Stomach (tissue), 9 donors: Measurements from ENCODE around the gene SOHLH2. TPM values are rescaled to one million over a fixed set of nuclear protein-coding genes. Genes with fewer than 3 reads are reported as not detected.

Experiments
- DNase-seq, 2 donors: peaks; one replicate each; pipeline versions ENCODE4 v3.0.0 to v3.0.0-alpha.2; 2013 to 2019
- H3K27ac ChIP-seq, 5 donors: fragments of 200-600 bp in 4 of 5; sonication (generic) in 4 of 5; one replicate each; pipeline ENCODE4 v1.5.1; 2013 to 2019; ENCODE audit warnings: mild to moderate bottlenecking in 1 of 5, moderate library complexity in 1 of 5
- H3K27me3 ChIP-seq, 3 donors: fragments of 200-600 bp; sonication (generic); one replicate each; pipeline ENCODE4 v1.5.1; 2017 to 2019; ENCODE audit warnings: mixed run types in 1 of 3
- H3K36me3 ChIP-seq, 4 donors: fragments of 200-600 bp; sonication (generic); 1 replicate in 3 of 4; 2 replicates in 1 of 4; pipeline ENCODE4 v1.5.1; 2016 to 2019
- H3K4me1 ChIP-seq, 4 donors: fragments of 200-600 bp; sonication (generic); one replicate each; pipeline ENCODE4 v1.5.1; 2016 to 2019
- H3K4me3 ChIP-seq, 4 donors: fragments of 200-600 bp; sonication (generic) in 3 of 4; one replicate each; pipeline ENCODE4 v1.5.1; 2016 to 2019; ENCODE audit warnings: mild to moderate bottlenecking in 1 of 4
- H3K9me3 ChIP-seq, 4 donors: fragments of 200-600 bp; sonication (generic); one replicate each; pipeline ENCODE4 v1.5.1; 2016 to 2019
- EP300 ChIP-seq: sonication (generic); formaldehyde crosslinking; IDR thresholded peaks from one replicate; pipeline ENCODE4 v1.6.1; 2017; ENCODE audit warnings: antibody characterized with exemption
- POLR2A ChIP-seq, 4 donors: fragments of 450-650 bp; IDR thresholded peaks; one replicate each; pipeline ENCODE4 v1.6.1; 2016; ENCODE audit warnings: antibody characterized with exemption in 4 of 4, control low read depth in 2 of 4, mild to moderate bottlenecking in 1 of 4, moderate library complexity in 1 of 4
- POLR2AphosphoS5 ChIP-seq, 3 donors: sonication (generic); formaldehyde crosslinking; IDR thresholded peaks; one replicate each; pipeline ENCODE4 v1.6.1; 2016; ENCODE audit warnings: antibody characterized with exemption in 3 of 3
- WGBS, 5 donors: extraction: QIAGEN DNeasy Blood & Tissue Kit in 3 of 5; methylation state at CpG; one replicate each; pipeline versions ENCODE4 v1.1.5 to v1.1.7; 2013 to 2018; 5-methylcytosine and 5-hydroxymethylcytosine counted together
- intact Hi-C: fragments of 100-400 bp; cut with DNase I; formaldehyde crosslinking; loops from one replicate; pipeline ENCODE4 v1.15.1; 2023; ENCODE audit warnings: low total_unique reads
- polyA plus RNA-seq, 3 donors: library from polyadenylated mRNA; stranded (reverse); fragments of 200-250 nt; gene quantifications; one replicate each; pipeline ENCODE4 v1.2.3, GENCODE V29; 2013
- total RNA-seq, 5 donors: library from RNA; depleted of rRNA; stranded (reverse); fragments of >200 nt; gene quantifications; one replicate each; pipeline versions ENCODE4 v1.1.0 to v1.2.3, GENCODE V29; 2014 to 2016
- TF ChIP-seq, protein P1 (sequence below), 7 experiments: fragments of 450-650 bp in 4 of 7; fragments of 200-600 bp in 3 of 7; sonication (generic) in 3 of 7; IDR thresholded peaks; one replicate each; pipeline ENCODE4 v1.5.1; 2016 to 2019; ENCODE audit warnings: antibody characterized with exemption in 7 of 7, control low read depth in 2 of 7, mild to moderate bottlenecking in 1 of 7
- donor health status: healthy with polysubstance abuse.
- donor health status: Bipolar disorder and iron deficiency.
- donor health status: healthy.

The SOHLH2 gene
- total and polyA plus RNA-seq, 8 donors, result 0.18 to 0.45 (median 0.25) TPM; not detected in 5

DNA sequence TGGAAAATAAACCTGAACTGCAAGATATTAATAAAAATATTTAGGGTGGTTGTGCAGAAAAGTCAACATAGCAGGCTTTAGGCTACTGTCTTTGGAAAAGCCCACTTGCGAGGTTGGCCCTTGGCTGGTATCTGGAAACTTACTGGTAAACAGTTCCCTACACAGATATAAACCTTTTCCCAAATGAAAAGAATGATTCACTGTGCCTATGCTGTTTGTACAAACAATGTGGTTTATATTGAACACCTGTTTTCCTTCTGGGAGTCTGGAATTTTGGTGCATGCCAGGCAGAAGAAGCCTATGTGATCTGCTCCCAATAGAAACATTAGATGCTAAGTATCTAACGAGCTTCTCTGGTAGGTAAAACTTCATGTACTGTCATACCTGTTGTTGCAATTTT lies 29.7 kb upstream of the SOHLH2 start:
- no peak for DNase-seq
- Histone ChIP-seq H3K4me1 (no peaks in the 10 kb centered on the region), H3K9me3 (peaks cover 0 to 12% (median 8%) of the 10 kb centered on the region in 4 donors), H3K4me3 (no peak overlapping the region), H3K27ac (no peak overlapping the region), H3K36me3 (peaks cover 0 to 26% (median 0%) of the 10 kb centered on the region in 4 donors), H3K27me3 (no peaks in the 10 kb centered on the region)
- TF ChIP-seq, protein P1, sequence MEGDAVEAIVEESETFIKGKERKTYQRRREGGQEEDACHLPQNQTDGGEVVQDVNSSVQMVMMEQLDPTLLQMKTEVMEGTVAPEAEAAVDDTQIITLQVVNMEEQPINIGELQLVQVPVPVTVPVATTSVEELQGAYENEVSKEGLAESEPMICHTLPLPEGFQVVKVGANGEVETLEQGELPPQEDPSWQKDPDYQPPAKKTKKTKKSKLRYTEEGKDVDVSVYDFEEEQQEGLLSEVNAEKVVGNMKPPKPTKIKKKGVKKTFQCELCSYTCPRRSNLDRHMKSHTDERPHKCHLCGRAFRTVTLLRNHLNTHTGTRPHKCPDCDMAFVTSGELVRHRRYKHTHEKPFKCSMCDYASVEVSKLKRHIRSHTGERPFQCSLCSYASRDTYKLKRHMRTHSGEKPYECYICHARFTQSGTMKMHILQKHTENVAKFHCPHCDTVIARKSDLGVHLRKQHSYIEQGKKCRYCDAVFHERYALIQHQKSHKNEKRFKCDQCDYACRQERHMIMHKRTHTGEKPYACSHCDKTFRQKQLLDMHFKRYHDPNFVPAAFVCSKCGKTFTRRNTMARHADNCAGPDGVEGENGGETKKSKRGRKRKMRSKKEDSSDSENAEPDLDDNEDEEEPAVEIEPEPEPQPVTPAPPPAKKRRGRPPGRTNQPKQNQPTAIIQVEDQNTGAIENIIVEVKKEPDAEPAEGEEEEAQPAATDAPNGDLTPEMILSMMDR (IDR thresholded peaks at IDR 0.05), result no peak
- TF ChIP-seq POLR2AphosphoS5 (IDR thresholded peaks at IDR 0.05) (no peak), EP300 (no peak), POLR2A (IDR thresholded peaks at IDR 0.05) (no peak)
- intact Hi-C loops, result no loop called here
- 77 to 85% (median 79%) methylated on average over 2 of the region's 2 CpGs for WGBS, 5 donors

DNA sequence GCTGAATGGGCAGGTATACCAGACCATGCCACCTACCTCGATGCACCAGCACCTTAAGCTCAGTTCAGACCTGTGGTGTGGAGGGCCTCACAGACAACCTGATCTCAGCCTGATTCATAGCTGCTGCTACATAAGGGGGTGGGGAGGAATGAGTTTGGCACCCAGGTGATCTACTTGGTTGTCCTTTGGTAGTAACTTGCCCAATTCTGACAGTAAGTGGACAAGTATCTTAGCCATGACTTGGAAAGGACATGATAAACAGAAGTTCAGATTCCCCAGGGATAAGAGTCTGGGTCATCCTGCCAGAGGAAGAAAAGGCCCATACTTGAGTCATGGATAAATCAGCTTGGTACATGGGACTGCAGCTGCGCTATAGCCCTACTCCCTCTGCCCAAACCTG lies 28.4 kb upstream of the SOHLH2 start:
- no peak overlapping the region for H3K27ac ChIP-seq
- intact Hi-C loops, result no loop called here
- peaks cover 0 to 18% (median 0%) of the 10 kb centered on the region in 4 donors for H3K36me3 ChIP-seq
- no peaks in the 10 kb centered on the region for H3K27me3 ChIP-seq
- no peak overlapping the region for H3K4me3 ChIP-seq
- WGBS, 5 donors, result 85 to 94% (median 92%) methylated on average over 2 of the region's 2 CpGs
- TF ChIP-seq POLR2A (IDR thresholded peaks at IDR 0.05) (no peak), POLR2AphosphoS5 (IDR thresholded peaks at IDR 0.05) (no peak), EP300 (no peak)
- TF ChIP-seq, protein P1 (IDR thresholded peaks at IDR 0.05), result no peak
- no peak for DNase-seq
- peaks cover 0 to 12% (median 8%) of the 10 kb centered on the region in 4 donors for H3K9me3 ChIP-seq
- no peaks in the 10 kb centered on the region for H3K4me1 ChIP-seq

DNA sequence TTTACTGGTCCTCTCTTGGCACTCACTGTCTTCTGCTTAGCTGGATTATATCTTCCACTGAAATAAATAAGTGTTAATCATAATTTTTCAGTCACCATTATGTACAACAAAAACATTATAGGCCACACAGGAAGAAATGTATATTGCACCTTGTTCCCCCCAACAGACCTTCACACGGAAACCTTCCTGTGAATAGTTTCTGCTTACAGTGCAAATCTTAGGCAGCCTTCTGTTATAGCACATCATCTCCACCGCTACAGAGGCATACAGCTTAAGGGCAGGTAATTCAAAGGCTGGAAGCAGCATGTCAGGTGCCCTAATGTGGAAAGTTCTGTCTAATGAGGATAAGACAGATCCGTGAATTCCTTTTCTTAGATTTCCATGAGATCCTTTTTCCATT lies 16.9 kb upstream of the SOHLH2 start:
- Histone ChIP-seq H3K4me1 (no peaks in the 10 kb centered on the region), H3K9me3 (peaks cover 0 to 17% (median 8%) of the 10 kb centered on the region in 4 donors), H3K27ac (no peak overlapping the region), H3K27me3 (no peaks in the 10 kb centered on the region), H3K4me3 (no peak overlapping the region), H3K36me3 (peaks cover 0 to 3% (median 0%) of the 10 kb centered on the region in 4 donors)
- WGBS, 5 donors, result 70 to 87% (median 76%) methylated on average over 3 of the region's 3 CpGs
- DNase-seq, result no peak
- TF ChIP-seq, protein P1 (IDR thresholded peaks at IDR 0.05), result no peak
- TF ChIP-seq POLR2A (IDR thresholded peaks at IDR 0.05) (no peak), EP300 (no peak)
- intact Hi-C loops, result no loop called here

DNA sequence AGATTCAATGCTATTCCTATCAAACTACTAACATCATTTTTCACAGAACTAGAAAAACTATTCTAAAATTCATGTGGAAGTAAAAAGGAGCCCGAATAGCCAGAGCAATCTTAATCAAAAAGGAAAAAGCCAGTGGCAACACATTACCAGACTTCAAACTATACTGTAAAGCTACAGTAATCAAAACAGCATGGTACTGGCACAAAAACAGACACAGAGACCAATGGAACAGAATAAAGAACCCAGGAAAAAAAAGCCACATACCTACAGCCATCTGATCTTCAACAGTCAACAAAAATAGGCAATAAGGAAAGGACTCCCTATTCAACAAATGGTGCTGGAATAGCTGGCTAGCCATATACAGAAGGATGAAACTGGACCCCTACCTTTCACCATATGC lies 10.4 kb upstream of the SOHLH2 start:
- Histone ChIP-seq H3K4me3 (no peak overlapping the region), H3K9me3 (peaks cover 3 to 22% (median 14%) of the 10 kb centered on the region in 4 donors), H3K36me3 (peaks cover 0 to 8% (median 0%) of the 10 kb centered on the region in 4 donors), H3K4me1 (no peaks in the 10 kb centered on the region), H3K27me3 (no peaks in the 10 kb centered on the region), H3K27ac (no peak overlapping the region)
- TF ChIP-seq, protein P1 (IDR thresholded peaks at IDR 0.05), result no peak
- TF ChIP-seq POLR2AphosphoS5 (IDR thresholded peaks at IDR 0.05) (no peak), EP300 (no peak), POLR2A (IDR thresholded peaks at IDR 0.05) (no peak)
- intact Hi-C loops, result no loop called here
- WGBS, 5 donors, result 83 to 92% (median 86%) methylated on average over 1 of the region's 1 CpG
- DNase-seq, result no peak
